Heart right ventricle (tissue), 16 donors: ENCODE measurements around the gene LRRC43. TPM values are rescaled to one million over a fixed set of nuclear protein-coding genes. Genes with fewer than 3 reads are reported as not detected.

Experiments used
- ATAC-seq, 8 donors: fragments of 200-7000 bp; cut with Tn5 transposase; one replicate each; pipeline ENCODE4 v1.9.1; 2020; ENCODE audit warnings: mild to moderate bottlenecking in 8 of 8, moderate library complexity in 8 of 8, moderate number of reproducible peaks in 1 of 8
- DNase-seq, 2 donors: peaks; one replicate each; pipeline ENCODE4 v3.0.0-alpha.2; 2020
- H3K27ac ChIP-seq, 10 donors: fragments of 200-600 bp; sonication (generic) in 2 of 10; one replicate each; pipeline versions ENCODE4 v1.5.0 to v1.8.0; 2020 to 2022; ENCODE audit warnings: mild to moderate bottlenecking in 3 of 10
- H3K27me3 ChIP-seq, 7 donors: fragments of 200-600 bp; one replicate each; pipeline ENCODE4 v1.8.0; 2021 to 2022; ENCODE audit warnings: mild to moderate bottlenecking in 2 of 7
- H3K36me3 ChIP-seq, 9 donors: fragments of 200-600 bp; sonication (generic) in 1 of 9; one replicate each; pipeline versions ENCODE4 v1.5.0 to v1.8.0; 2020 to 2022; ENCODE audit warnings: mild to moderate bottlenecking in 2 of 9
- H3K4me1 ChIP-seq, 9 donors: fragments of 200-600 bp; sonication (generic) in 1 of 9; one replicate each; pipeline versions ENCODE4 v1.5.0 to v1.8.0; 2020 to 2022; ENCODE audit warnings: mild to moderate bottlenecking in 4 of 9
- H3K4me3 ChIP-seq, 10 donors: fragments of 200-600 bp; sonication (generic) in 2 of 10; one replicate each; pipeline versions ENCODE4 v1.5.0 to v1.8.0; 2020 to 2022; ENCODE audit warnings: mild to moderate bottlenecking in 7 of 10, moderate library complexity in 2 of 10
- H3K9me3 ChIP-seq, 11 donors: fragments of 200-600 bp in 10 of 11; sonication (generic) in 2 of 11; one replicate each; pipeline versions ENCODE4 v1.5.0 to v1.8.0; 2013 to 2022; ENCODE audit warnings: mild to moderate bottlenecking in 2 of 11, control low read depth in 1 of 11, moderate library complexity in 1 of 11
- WGBS, 2 donors: extraction: QIAGEN DNeasy Blood & Tissue Kit; methylation state at CpG; one replicate each; pipeline ENCODE4 v1.1.7; 2013; ENCODE audit warnings: inconsistent platforms in 1 of 2; 5-methylcytosine and 5-hydroxymethylcytosine counted together
- intact Hi-C, 10 donors: fragments of 100-400 bp; cut with DNase I; formaldehyde crosslinking; loops; one replicate each; pipeline versions ENCODE4 v1.11.1 to v1.14.2; 2022
- polyA plus RNA-seq, 2 donors: library from polyadenylated mRNA; stranded (reverse); fragments of 200-250 nt; gene quantifications; one replicate each; pipeline ENCODE4 v1.2.3, GENCODE V29; 2013
- total RNA-seq, 10 donors: library from RNA; stranded (reverse); fragmentation: NEBNext Ultra II Directional in 3 of 10; extraction: Animal tissue kit (Norgen Biotek cat#: 25700) in 3 of 10; gene quantifications; one replicate each; pipeline versions ENCODE4 v1.2.1 to v1.2.4, GENCODE V29; 2021 to 2023
- TF ChIP-seq, protein P1 (sequence below), 9 donors: fragments of 200-600 bp; sonication (generic) in 2 of 9; IDR thresholded peaks; one replicate each; pipeline versions ENCODE4 v1.5.0 to v1.8.0; 2021 to 2022; ENCODE audit warnings: antibody characterized with exemption in 9 of 9, mild to moderate bottlenecking in 5 of 9, moderate library complexity in 1 of 9
- donor health status: Arrhythmogenic right ventricular cardiomyopathy.
- donor health status: ischemic (EF 13 %, LVEDD 7.1; RV severe dilation, severe dysfunction).
- donor health status: healthy with polysubstance abuse.
- donor health status: DM: no; HTN: yes; CAD: no.
- donor health status: DM: no; HTN: no; CAD: no.
- donor health status: ischemic (EF 25% LVEDD 6.9; RV normal size, moderate dysfunction).
- donor health status: ischemic (EF 25% LVEDD 5.7; RV mildly dilated, moderate dysfunction).
- donor health status: healthy.
- donor health status: DM: yes; HTN: yes; CAD: no.
- donor health status: Ischemic cardiomyopathy.
- donor health status: ischemic (EF 35%, LVEDD 5.7; RV mildly dilated, moderate dysfunction).
- donor health status: nonischemic (EF 11% LVEDD 7.7; RV severe dilation, severe dysfunction).
- donor health status: DM: yes; HTN: yes; CAD: no.
- donor health status: PGD.
- donor health status: ischemic (EF 29% LVEDD 5.4; RV normal size, mild dysfunction).
- donor health status: nonischemic (EF 23%, LVEDD 6.1; RV moderate dilation, normal function).

LRRC43 gene
- total and polyA plus RNA-seq, 12 donors: 0.07 to 1.6 (median 0.72) TPM; not detected in 2

DNA sequence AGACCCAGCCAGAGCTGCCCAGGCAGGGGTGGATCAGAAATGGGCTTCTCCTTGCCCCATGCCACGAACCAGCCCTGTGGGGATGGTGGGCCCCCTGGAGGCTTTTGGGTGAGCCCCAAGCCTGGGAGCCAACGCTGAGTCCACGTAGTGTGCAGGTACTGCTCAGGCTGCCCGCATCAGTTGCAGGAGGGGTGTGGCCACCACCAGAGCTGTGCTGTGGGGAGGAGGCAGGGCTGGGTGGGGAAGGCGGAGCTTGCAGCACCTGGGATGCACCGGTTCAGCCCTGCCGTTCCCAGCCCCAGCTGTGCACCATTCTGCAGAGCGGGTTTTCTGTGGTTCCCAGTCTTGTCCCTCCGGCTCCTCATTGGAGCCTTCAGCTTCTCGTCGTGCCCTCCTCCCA, 45.2 kb upstream of the LRRC43 start:
- Histone ChIP-seq H3K9me3 (no peaks in the 10 kb centered on the region), H3K27ac (no peak overlapping the region), H3K27me3 (no peaks in the 10 kb centered on the region), H3K4me1 (no peaks in the 10 kb centered on the region), H3K4me3 (no peak overlapping the region), H3K36me3 (peaks cover 0 to 100% (median 49%) of the 10 kb centered on the region in 9 donors)
- 76 to 77% methylated on average over 11 of the region's 11 CpGs for WGBS, 2 donors
- ATAC-seq: no peak
- no peak for DNase-seq
- TF ChIP-seq, protein P1, sequence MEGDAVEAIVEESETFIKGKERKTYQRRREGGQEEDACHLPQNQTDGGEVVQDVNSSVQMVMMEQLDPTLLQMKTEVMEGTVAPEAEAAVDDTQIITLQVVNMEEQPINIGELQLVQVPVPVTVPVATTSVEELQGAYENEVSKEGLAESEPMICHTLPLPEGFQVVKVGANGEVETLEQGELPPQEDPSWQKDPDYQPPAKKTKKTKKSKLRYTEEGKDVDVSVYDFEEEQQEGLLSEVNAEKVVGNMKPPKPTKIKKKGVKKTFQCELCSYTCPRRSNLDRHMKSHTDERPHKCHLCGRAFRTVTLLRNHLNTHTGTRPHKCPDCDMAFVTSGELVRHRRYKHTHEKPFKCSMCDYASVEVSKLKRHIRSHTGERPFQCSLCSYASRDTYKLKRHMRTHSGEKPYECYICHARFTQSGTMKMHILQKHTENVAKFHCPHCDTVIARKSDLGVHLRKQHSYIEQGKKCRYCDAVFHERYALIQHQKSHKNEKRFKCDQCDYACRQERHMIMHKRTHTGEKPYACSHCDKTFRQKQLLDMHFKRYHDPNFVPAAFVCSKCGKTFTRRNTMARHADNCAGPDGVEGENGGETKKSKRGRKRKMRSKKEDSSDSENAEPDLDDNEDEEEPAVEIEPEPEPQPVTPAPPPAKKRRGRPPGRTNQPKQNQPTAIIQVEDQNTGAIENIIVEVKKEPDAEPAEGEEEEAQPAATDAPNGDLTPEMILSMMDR (IDR thresholded peaks at IDR 0.05): no peak
- intact Hi-C loops: no loop called here

DNA sequence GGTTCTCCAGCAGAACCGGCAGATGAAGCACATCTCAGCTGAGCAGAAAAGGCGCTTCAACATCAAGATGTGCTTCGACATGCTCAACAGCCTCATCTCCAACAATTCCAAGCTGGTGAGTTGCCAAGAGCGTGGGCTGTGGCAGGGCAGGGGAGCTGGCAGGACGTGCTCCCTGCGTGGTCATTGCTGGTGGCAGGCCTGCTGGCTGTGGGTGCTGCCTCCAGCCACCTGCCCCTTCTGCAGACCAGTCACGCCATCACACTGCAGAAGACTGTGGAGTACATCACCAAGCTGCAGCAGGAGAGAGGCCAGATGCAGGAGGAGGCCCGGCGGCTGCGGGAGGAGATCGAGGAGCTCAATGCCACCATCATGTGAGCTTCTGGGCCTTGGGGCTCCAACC, 44.7 kb upstream of the LRRC43 start:
- H3K9me3 ChIP-seq: no peaks in the 10 kb centered on the region
- TF ChIP-seq, protein P1 (IDR thresholded peaks at IDR 0.05): no peak
- intact Hi-C loops: no loop called here
- no peak overlapping the region for H3K27ac ChIP-seq
- H3K36me3 ChIP-seq: peaks cover 0 to 100% (median 49%) of the 10 kb centered on the region in 9 donors
- peaks cover 0 to 3% (median 0%) of the 10 kb centered on the region in 9 donors for H3K4me1 ChIP-seq
- ATAC-seq: no peak
- H3K4me3 ChIP-seq: no peak overlapping the region
- WGBS, 2 donors: 85 to 91% methylated on average over 11 of the region's 11 CpGs
- DNase-seq: no peak
- no peaks in the 10 kb centered on the region for H3K27me3 ChIP-seq

DNA sequence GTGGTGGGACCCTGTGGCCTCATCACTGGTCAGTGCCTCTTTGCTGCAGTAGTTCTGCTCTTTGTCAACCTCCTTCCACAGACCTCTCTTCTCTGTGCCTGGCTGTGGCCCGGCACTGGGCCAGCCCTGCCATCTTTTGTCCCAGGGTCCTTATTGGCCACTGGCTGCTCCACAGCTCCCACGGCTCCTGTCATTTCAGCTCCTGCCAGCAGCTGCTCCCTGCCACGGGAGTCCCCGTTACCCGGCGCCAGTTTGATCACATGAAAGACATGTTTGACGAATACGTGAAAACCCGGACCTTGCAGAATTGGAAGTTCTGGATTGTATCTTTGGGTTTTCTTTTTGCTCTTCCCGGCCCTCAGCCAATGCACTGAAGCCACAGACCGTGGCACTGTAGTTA, 44.3 kb upstream of the LRRC43 start:
- Histone ChIP-seq H3K27me3 (no peaks in the 10 kb centered on the region), H3K9me3 (no peaks in the 10 kb centered on the region), H3K27ac (no peak overlapping the region), H3K36me3 (peaks cover 0 to 100% (median 50%) of the 10 kb centered on the region in 9 donors), H3K4me1 (peaks cover 0 to 4% (median 0%) of the 10 kb centered on the region in 9 donors), H3K4me3 (no peak overlapping the region)
- ATAC-seq (no peak), DNase-seq (no peak)
- intact Hi-C loops: no loop called here
- TF ChIP-seq, protein P1 (IDR thresholded peaks at IDR 0.05): no peak
- 84 to 86% methylated on average over 11 of the region's 11 CpGs for WGBS, 2 donors

DNA sequence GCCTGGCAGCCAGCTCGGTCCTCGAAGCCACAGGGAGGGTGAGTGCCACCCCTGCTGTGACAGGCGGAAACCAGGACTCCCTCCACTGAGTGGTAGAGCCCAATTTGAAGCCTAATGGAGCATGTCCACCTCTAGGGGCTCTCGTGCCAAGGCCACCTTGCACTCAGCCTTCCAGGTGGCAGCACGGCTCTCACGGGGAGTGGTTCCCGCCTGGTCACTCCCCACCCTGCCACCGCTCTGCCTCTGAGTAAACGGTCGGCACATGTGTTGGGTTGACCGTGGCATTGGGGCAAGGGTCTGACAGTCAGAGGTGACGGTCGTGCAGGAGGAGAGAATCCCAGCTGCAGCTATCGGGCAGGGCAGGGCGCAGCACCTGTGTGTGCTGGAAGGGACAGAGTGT, 43.7 kb upstream of the LRRC43 start:
- Histone ChIP-seq H3K27ac (no peak overlapping the region), H3K4me1 (peaks cover 0 to 4% (median 0%) of the 10 kb centered on the region in 9 donors), H3K9me3 (no peaks in the 10 kb centered on the region), H3K4me3 (no peak overlapping the region), H3K36me3 (peaks cover 0 to 100% (median 43%) of the 10 kb centered on the region in 9 donors), H3K27me3 (no peaks in the 10 kb centered on the region)
- TF ChIP-seq, protein P1 (IDR thresholded peaks at IDR 0.05): no peak
- WGBS, 2 donors: 95 to 96% methylated on average over 15 of the region's 15 CpGs
- DNase-seq (no peak), ATAC-seq (no peak)
- intact Hi-C loops: no loop called here
